Glutamatergic neuron (in vitro differentiated cells): ENCODE results near the gene MAP2K7. TPM values are rescaled to one million over a fixed set of nuclear protein-coding genes. Genes with fewer than 3 reads are reported as not detected.
A peak's percentile ranks its signal among the peaks of the same experiment; 100 is the strongest.

ENCODE experiments used
- DNase-seq: peaks from one replicate; pipeline ENCODE4 v3.0.0; 2022
- H3K27ac Mint-ChIP-seq: one replicate; pipeline ENCODE4 v1.8.0; 2020; ENCODE audit warnings: mild to moderate bottlenecking, mixed read lengths, inconsistent platforms; ENCODE audit not compliant: unreplicated experiment
- H3K27me3 Mint-ChIP-seq: one replicate; pipeline ENCODE4 v1.8.0; 2020; ENCODE audit warnings: mild to moderate bottlenecking, moderate library complexity, mixed read lengths, inconsistent platforms; ENCODE audit not compliant: unreplicated experiment
- H3K36me3 Mint-ChIP-seq: one replicate; pipeline ENCODE4 v1.8.0; 2020; ENCODE audit warnings: mild to moderate bottlenecking, mixed read lengths, inconsistent platforms; ENCODE audit not compliant: unreplicated experiment
- H3K4me1 Mint-ChIP-seq: one replicate; pipeline ENCODE4 v1.8.0; 2020; ENCODE audit warnings: mild to moderate bottlenecking, low read depth, mixed read lengths, inconsistent platforms; ENCODE audit not compliant: unreplicated experiment
- H3K4me3 Mint-ChIP-seq: one replicate; pipeline ENCODE4 v1.8.0; 2020; ENCODE audit warnings: mild to moderate bottlenecking, mixed read lengths, inconsistent platforms; ENCODE audit not compliant: unreplicated experiment
- H3K9me3 Mint-ChIP-seq: one replicate; pipeline ENCODE4 v1.8.0; 2020; ENCODE audit warnings: mild to moderate bottlenecking, moderate library complexity, mixed read lengths, inconsistent platforms; ENCODE audit not compliant: unreplicated experiment
- CTCF ChIP-seq: fragments of 200-600 bp; sonication (generic); IDR thresholded peaks from one replicate; pipeline ENCODE4 v1.5.0; 2021; ENCODE audit not compliant: partially characterized antibody, unreplicated experiment
- total RNA-seq: library from RNA; stranded (reverse); fragmentation: NEBNext Ultra II Directional; extraction: Animal tissue kit (Norgen Biotek cat#: 25700); gene quantifications from one replicate; pipeline ENCODE4 v1.2.1, GENCODE V29; 2021; ENCODE audit not compliant: unreplicated experiment

MAP2K7 gene
- total RNA-seq, 1 donor from 2014 or later: 44.2 TPM

GRCh38 chr19:7864690-7865074, 39.0 kb upstream of the MAP2K7 start:
- H3K4me3 Mint-ChIP-seq: no peak overlapping the region
- no peak for DNase-seq
- H3K9me3 Mint-ChIP-seq: peaks cover 13% of the 10 kb centered on the region
- no peaks in the 10 kb centered on the region for H3K36me3 Mint-ChIP-seq
- no peak for TF ChIP-seq CTCF
- H3K27ac Mint-ChIP-seq: no peak overlapping the region
- peaks cover 1% of the 10 kb centered on the region for H3K4me1 Mint-ChIP-seq
- peaks cover 22% of the 10 kb centered on the region for H3K27me3 Mint-ChIP-seq

GRCh38 chr19:7865262-7865911, 38.3 kb upstream of the MAP2K7 start:
- no peak for TF ChIP-seq CTCF
- DNase-seq: no peak
- Mint-ChIP-seq H3K4me3 (no peak overlapping the region), H3K27ac (no peak overlapping the region), H3K9me3 (peaks cover 13% of the 10 kb centered on the region), H3K27me3 (peaks cover 22% of the 10 kb centered on the region), H3K36me3 (no peaks in the 10 kb centered on the region), H3K4me1 (peaks cover 1% of the 10 kb centered on the region)

GRCh38 chr19:7866399-7867091, 37.1 kb upstream of the MAP2K7 start:
- TF ChIP-seq CTCF: no peak
- no peaks in the 10 kb centered on the region for H3K36me3 Mint-ChIP-seq
- H3K4me1 Mint-ChIP-seq: peaks cover 2% of the 10 kb centered on the region
- peaks cover 26% of the 10 kb centered on the region for H3K27me3 Mint-ChIP-seq
- peaks cover 10% of the 10 kb centered on the region for H3K9me3 Mint-ChIP-seq
- no peak for DNase-seq
- no peak overlapping the region for H3K4me3 Mint-ChIP-seq
- H3K27ac Mint-ChIP-seq: no peak overlapping the region

DNA sequence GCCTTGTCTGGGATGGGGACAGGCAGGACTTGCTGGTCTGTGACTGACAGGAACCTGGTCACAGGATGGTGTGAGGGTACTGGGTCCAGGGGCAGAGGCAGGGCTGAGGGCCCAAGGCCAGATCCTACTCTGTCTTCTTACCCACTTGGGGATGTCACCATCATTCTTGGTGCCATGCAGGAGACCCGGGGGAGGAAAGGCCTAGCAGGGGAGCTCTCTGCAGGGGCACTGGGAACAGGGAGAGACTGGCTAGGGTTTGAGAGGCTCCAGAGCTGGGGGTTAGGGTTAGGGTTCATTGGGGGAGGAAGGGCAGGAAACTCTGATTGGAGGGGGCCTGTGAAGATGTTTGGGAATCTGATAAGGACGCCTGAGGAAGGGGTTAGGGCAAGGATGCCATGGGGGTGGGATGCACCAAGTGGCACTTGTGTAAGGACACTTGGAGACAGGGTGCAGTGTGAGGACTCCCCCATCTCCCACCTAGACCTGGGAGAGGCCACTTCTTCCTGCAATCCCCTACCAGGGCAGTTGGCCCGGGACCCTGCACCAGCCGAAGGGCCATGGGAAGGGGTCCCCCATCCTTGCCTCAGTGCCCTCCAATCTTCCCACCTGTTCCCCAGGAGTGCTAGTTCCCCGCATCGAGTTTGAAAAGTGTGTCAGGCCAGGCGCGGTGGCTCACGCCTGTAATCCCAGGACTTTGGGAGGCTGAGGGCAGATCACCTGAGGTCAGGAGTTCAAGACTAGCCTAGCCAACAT, 36.4 kb upstream of the MAP2K7 start:
- no peak for TF ChIP-seq CTCF
- peaks cover 10% of the 10 kb centered on the region for H3K9me3 Mint-ChIP-seq
- peaks cover 31% of the 10 kb centered on the region for H3K27me3 Mint-ChIP-seq
- peaks cover 4% of the 10 kb centered on the region for H3K4me1 Mint-ChIP-seq
- H3K4me3 Mint-ChIP-seq: no peak overlapping the region
- no peaks in the 10 kb centered on the region for H3K36me3 Mint-ChIP-seq
- peak overlapping the region; percentile 25 for H3K27ac Mint-ChIP-seq
- DNase-seq: no peak

DNA sequence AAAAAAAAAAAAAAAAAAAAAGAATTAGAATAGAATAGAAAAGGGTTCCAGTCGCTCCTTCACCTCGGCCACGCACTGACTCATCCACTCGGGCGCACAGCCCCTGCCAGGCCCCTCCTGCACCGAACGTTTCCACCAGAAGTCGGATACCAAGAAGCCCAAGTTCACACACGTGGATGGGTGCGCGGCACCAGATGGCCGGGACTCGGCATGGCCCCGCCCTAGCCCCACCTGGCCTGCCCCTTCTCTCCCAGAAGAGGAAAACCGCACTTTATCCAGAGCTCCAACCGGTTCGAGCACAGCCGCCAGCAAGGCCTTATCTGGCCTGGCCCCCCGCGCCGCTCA, 35.4 kb upstream of the MAP2K7 start:
- H3K4me3 Mint-ChIP-seq: peak overlapping the region; percentile 38
- no peak overlapping the region for H3K27ac Mint-ChIP-seq
- peaks cover 31% of the 10 kb centered on the region for H3K27me3 Mint-ChIP-seq
- no peaks in the 10 kb centered on the region for H3K36me3 Mint-ChIP-seq
- no peak for DNase-seq
- no peak for TF ChIP-seq CTCF
- peaks cover 13% of the 10 kb centered on the region for H3K9me3 Mint-ChIP-seq
- peaks cover 4% of the 10 kb centered on the region for H3K4me1 Mint-ChIP-seq
